Measurements from ENCODE around the gene UGT2B17. TPM values are rescaled to one million over a fixed set of nuclear protein-coding genes. Genes with fewer than 3 reads are reported as not detected.
"Not testable (repeated sequence)": the region's sequence is repeated elsewhere in the genome, so short reads cannot be mapped to it uniquely, and the experiment has no call there.

UGT2B17 gene
- total RNA-seq, 2 donors from 2014 or later = not detected

DNA sequence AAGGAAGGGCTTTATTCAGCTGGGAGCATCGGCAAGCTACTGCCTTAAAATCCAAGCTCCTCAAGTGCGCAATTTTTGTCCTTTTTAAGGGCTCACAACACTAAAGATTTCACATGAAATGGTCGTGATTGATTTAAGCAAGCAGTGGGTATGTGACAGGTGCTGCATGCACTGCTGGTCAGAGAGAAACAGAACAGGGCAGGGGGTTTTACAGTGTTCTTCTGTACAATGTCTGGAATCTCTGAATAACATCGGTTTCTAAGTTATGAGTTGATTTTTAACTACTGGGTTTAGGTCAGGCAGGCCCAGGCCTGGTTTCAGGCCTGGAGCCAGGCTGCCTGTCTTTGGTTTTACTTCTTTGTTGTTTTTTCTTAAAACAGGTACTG is 6.0 kb downstream of the UGT2B17 start:
- Histone ChIP-seq H3K27ac (ENCODE audit: low read depth, low read length) (no peak overlapping the region), H3K36me3 (ENCODE audit: control insufficient read depth, insufficient read depth, low read length) (no peaks in the 10 kb centered on the region), H3K27me3 (ENCODE audit: control insufficient read depth, insufficient read depth, low read length, poor library complexity, severe bottlenecking) (no peaks in the 10 kb centered on the region), H3K9ac (ENCODE audit: extremely low read depth, low read length, poor library complexity, severe bottlenecking) (no peak overlapping the region), H3K4me1 (ENCODE audit: control insufficient read depth, insufficient read depth, low read length) (no peaks in the 10 kb centered on the region), H3K4me3 (ENCODE audit: low read length) (no peak overlapping the region), H3K9me3 (ENCODE audit: control insufficient read depth, low read length) (no peaks in the 10 kb centered on the region)
- no peak overlapping the region for H3K27ac Mint-ChIP-seq
- H3K36me3 Mint-ChIP-seq (ENCODE audit: low read depth) = no peaks in the 10 kb centered on the region
- no peaks in the 10 kb centered on the region for H3K4me1 Mint-ChIP-seq
- TF ChIP-seq, protein P1, sequence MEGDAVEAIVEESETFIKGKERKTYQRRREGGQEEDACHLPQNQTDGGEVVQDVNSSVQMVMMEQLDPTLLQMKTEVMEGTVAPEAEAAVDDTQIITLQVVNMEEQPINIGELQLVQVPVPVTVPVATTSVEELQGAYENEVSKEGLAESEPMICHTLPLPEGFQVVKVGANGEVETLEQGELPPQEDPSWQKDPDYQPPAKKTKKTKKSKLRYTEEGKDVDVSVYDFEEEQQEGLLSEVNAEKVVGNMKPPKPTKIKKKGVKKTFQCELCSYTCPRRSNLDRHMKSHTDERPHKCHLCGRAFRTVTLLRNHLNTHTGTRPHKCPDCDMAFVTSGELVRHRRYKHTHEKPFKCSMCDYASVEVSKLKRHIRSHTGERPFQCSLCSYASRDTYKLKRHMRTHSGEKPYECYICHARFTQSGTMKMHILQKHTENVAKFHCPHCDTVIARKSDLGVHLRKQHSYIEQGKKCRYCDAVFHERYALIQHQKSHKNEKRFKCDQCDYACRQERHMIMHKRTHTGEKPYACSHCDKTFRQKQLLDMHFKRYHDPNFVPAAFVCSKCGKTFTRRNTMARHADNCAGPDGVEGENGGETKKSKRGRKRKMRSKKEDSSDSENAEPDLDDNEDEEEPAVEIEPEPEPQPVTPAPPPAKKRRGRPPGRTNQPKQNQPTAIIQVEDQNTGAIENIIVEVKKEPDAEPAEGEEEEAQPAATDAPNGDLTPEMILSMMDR (conservative IDR thresholded peaks at IDR 0.05) = no peak
- H3K27me3 Mint-ChIP-seq (ENCODE audit: insufficient read depth) = no peaks in the 10 kb centered on the region
- H3K4me3 Mint-ChIP-seq = no peak overlapping the region
- DNase-seq = no peak
- H3K9me3 Mint-ChIP-seq = no peaks in the 10 kb centered on the region
- WGBS, 2 experiments (ENCODE audit: insufficient coverage in 1 of 2, insufficient read length in 1 of 2) = 90 to 100% methylated on average over 1 to 4 of the region's 4 CpGs

DNA sequence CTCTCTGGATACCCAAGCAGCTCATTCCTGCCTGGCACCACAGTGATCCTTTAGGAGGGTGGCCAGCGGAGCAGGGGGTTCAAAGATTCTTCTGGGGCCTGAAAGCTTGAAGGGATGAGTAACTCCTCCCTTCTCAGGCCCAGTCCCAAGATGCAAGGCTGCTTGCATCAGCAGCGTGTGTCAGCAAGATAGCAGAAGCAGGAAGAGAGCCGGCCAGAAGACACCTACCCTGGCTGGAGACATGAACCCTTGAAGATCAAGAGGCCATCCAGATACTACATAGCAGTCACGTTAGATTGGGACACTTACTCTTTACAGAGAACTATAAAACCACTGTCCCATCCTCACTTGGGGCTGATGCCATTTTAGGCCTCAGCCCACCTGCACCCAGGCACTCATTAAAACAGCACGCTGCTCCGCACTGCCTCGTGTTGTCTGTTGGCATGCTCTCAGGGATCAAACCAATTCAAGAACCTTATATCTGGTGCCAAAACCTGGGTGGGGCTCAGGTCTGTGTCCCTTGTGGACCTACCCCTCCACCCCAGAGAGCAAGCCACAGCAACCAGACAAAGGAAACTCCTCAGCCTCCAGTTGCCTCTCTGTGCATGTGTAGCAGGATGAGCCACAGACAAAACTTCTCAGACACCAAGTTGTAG is 6.5 kb downstream of the UGT2B17 start:
- Histone ChIP-seq H3K36me3 (ENCODE audit: control insufficient read depth, insufficient read depth, low read length) (no peaks in the 10 kb centered on the region), H3K4me1 (ENCODE audit: control insufficient read depth, insufficient read depth, low read length) (no peaks in the 10 kb centered on the region), H3K27ac (ENCODE audit: low read depth, low read length) (no peak overlapping the region), H3K9ac (ENCODE audit: extremely low read depth, low read length, poor library complexity, severe bottlenecking) (no peak overlapping the region), H3K27me3 (ENCODE audit: control insufficient read depth, insufficient read depth, low read length, poor library complexity, severe bottlenecking) (no peaks in the 10 kb centered on the region), H3K9me3 (ENCODE audit: control insufficient read depth, low read length) (no peaks in the 10 kb centered on the region), H3K4me3 (ENCODE audit: low read length) (no peak overlapping the region)
- H3K36me3 Mint-ChIP-seq (ENCODE audit: low read depth) = no peaks in the 10 kb centered on the region
- TF ChIP-seq, protein P1 (conservative IDR thresholded peaks at IDR 0.05) = no peak
- no peaks in the 10 kb centered on the region for H3K4me1 Mint-ChIP-seq
- no peak for DNase-seq
- no peaks in the 10 kb centered on the region for H3K9me3 Mint-ChIP-seq
- no peak overlapping the region for H3K27ac Mint-ChIP-seq
- no peaks in the 10 kb centered on the region for H3K27me3 Mint-ChIP-seq (ENCODE audit: insufficient read depth)
- WGBS, 2 experiments (ENCODE audit: insufficient coverage in 1 of 2, insufficient read length in 1 of 2) = 86 to 96% methylated on average over 6 to 7 of the region's 7 CpGs
- no peak overlapping the region for H3K4me3 Mint-ChIP-seq

DNA sequence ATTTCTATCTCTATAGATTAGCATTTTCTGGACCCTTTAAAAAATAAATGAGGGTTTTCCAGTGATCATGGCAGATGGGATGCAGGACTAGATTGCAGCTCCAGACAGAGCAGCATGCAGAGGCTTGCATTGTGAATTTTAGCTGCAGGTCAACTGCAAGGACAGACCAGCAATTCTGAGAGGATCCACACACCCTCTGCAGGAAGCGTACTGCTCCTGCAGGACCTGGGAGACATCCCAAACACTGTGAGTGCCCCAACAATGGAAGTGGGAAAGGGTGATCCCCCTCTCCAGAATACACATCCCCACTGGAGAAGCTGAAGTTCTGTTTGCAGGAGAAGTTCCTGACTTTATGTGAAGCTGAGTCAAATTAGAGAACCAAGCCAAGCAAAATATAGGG is 7.1 kb downstream of the UGT2B17 start:
- not testable (repeated sequence) for H3K4me1 Mint-ChIP-seq; H3K9me3 ChIP-seq (ENCODE audit: control insufficient read depth, low read length); H3K36me3 ChIP-seq (ENCODE audit: control insufficient read depth, insufficient read depth, low read length); H3K4me3 ChIP-seq (ENCODE audit: low read length); H3K27me3 ChIP-seq (ENCODE audit: control insufficient read depth, insufficient read depth, low read length, poor library complexity, severe bottlenecking); H3K36me3 Mint-ChIP-seq (ENCODE audit: low read depth); H3K27me3 Mint-ChIP-seq (ENCODE audit: insufficient read depth); H3K27ac Mint-ChIP-seq; H3K4me1 ChIP-seq (ENCODE audit: control insufficient read depth, insufficient read depth, low read length); H3K4me3 Mint-ChIP-seq; H3K9ac ChIP-seq (ENCODE audit: extremely low read depth, low read length, poor library complexity, severe bottlenecking); H3K9me3 Mint-ChIP-seq; H3K27ac ChIP-seq (ENCODE audit: low read depth, low read length)
- 58% methylated on average over 1 of the region's 1 CpG; no CpG with 5 or more reads in 1 of the 2 experiments for WGBS, 2 experiments (ENCODE audit: insufficient coverage in 1 of 2, insufficient read length in 1 of 2)
- DNase-seq = peak; percentile 57
- TF ChIP-seq, protein P1 (conservative IDR thresholded peaks at IDR 0.05) = peak; percentile 57

DNA sequence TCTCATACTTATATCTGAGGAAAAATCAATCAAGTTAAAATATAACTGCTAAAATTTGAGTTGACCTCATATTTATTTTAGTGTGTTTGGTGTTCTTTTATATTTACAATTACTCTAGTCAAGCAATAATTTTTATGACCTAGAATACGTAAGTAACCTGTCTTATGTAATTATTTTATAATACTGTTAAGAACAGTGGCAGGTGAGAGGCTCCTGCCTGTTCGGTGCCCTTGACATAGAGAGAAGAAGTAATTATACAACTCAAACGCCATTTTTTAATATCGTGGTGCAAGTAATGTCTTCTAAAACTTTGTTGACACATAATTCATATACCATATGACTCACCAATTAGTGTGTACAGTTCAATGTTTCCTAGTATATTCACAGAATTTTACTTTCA is 7.6 kb downstream of the UGT2B17 start:
- H3K4me3 ChIP-seq (ENCODE audit: low read length); H3K4me1 ChIP-seq (ENCODE audit: control insufficient read depth, insufficient read depth, low read length); H3K4me3 Mint-ChIP-seq; H3K9me3 ChIP-seq (ENCODE audit: control insufficient read depth, low read length); DNase-seq; H3K9me3 Mint-ChIP-seq; H3K36me3 ChIP-seq (ENCODE audit: control insufficient read depth, insufficient read depth, low read length); H3K4me1 Mint-ChIP-seq; H3K9ac ChIP-seq (ENCODE audit: extremely low read depth, low read length, poor library complexity, severe bottlenecking); H3K27ac ChIP-seq (ENCODE audit: low read depth, low read length); H3K27me3 Mint-ChIP-seq (ENCODE audit: insufficient read depth); H3K27me3 ChIP-seq (ENCODE audit: control insufficient read depth, insufficient read depth, low read length, poor library complexity, severe bottlenecking); H3K27ac Mint-ChIP-seq; H3K36me3 Mint-ChIP-seq (ENCODE audit: low read depth): not testable (repeated sequence)
- WGBS, 2 experiments (ENCODE audit: insufficient coverage in 1 of 2, insufficient read length in 1 of 2) = 80 to 88% methylated on average over 1 to 3 of the region's 4 CpGs
